ENCODE data around the gene GALM. TPM values are rescaled to one million over a fixed set of nuclear protein-coding genes. Genes with fewer than 3 reads are reported as not detected.
A peak's percentile ranks its signal among the peaks of the same experiment; 100 is the strongest.

Gene GALM
- total RNA-seq, 3 donors from 2014 or later: 27.0 to 62.7 (median 58.0) TPM

- Histone ChIP-seq H3K36me3 (ENCODE audit: low read depth) (no peaks in the 10 kb centered on the region), H3K4me1 (ENCODE audit: low read depth) (no peaks in the 10 kb centered on the region), H3K4me3 (no peak overlapping the region), H3K9me3 (no peaks in the 10 kb centered on the region)
- intact Hi-C loops (cut with DNase I, micrococcal nuclease): loop anchor here in 1 of 2 donors (10.0 kb wide), 1 partner anchor 136 kb away; no protein-coding TSS in a partner anchor
- ATAC-seq (peak; percentile 72), DNase-seq (peak in 2 of 3 donors; percentile 43 to 64)
- TF ChIP-seq CTCF (IDR thresholded peaks at IDR 0.05): no peak
Measured at GRCh38 chr2:38720613-38721241, 54.8 kb downstream of the GALM start.

GRCh38 chr2:38722271-38723061 lies 56.6 kb downstream of the GALM start:
- DNase-seq: no peak
- peak; percentile 26 for ATAC-seq
- Histone ChIP-seq H3K36me3 (ENCODE audit: low read depth) (no peaks in the 10 kb centered on the region), H3K4me1 (ENCODE audit: low read depth) (no peaks in the 10 kb centered on the region), H3K4me3 (no peak overlapping the region), H3K9me3 (no peaks in the 10 kb centered on the region)
- intact Hi-C loops (cut with DNase I, micrococcal nuclease): loop anchor here in 1 of 2 donors (10.0 kb wide), 1 partner anchor 138 kb away; no protein-coding TSS in a partner anchor
- no peak for TF ChIP-seq CTCF (IDR thresholded peaks at IDR 0.05)

- no peaks in the 10 kb centered on the region for H3K4me1 ChIP-seq (ENCODE audit: low read depth)
- H3K36me3 ChIP-seq (ENCODE audit: low read depth): no peaks in the 10 kb centered on the region
- intact Hi-C loops (cut with DNase I, micrococcal nuclease): loop anchor here in 1 of 2 donors (10.0 kb wide), 1 partner anchor 138 kb away; no protein-coding TSS in a partner anchor
- no peak for TF ChIP-seq CTCF (IDR thresholded peaks at IDR 0.05)
- ATAC-seq (peak; percentile 17), DNase-seq (no peak)
- H3K4me3 ChIP-seq: no peak overlapping the region
- no peaks in the 10 kb centered on the region for H3K9me3 ChIP-seq
Measured at GRCh38 chr2:38723173-38723572, 57.3 kb downstream of the GALM start.

- H3K4me1 ChIP-seq (ENCODE audit: low read depth): no peaks in the 10 kb centered on the region
- intact Hi-C loops (cut with DNase I, micrococcal nuclease): loop anchor here (2.0 to 10.0 kb wide), 2 partner anchors 17 to 143 kb away; no protein-coding TSS in a partner anchor
- H3K4me3 ChIP-seq: no peak overlapping the region
- H3K36me3 ChIP-seq (ENCODE audit: low read depth): no peaks in the 10 kb centered on the region
- ATAC-seq: no peak
- DNase-seq: no peak
- no peak for TF ChIP-seq CTCF (IDR thresholded peaks at IDR 0.05)
- no peaks in the 10 kb centered on the region for H3K9me3 ChIP-seq
Measured at GRCh38 chr2:38727661-38728060, 61.7 kb downstream of the GALM start.

- DNase-seq (no peak), ATAC-seq (peak; percentile 69)
- intact Hi-C loops (cut with DNase I, micrococcal nuclease): loop anchor here (2.0 to 10.0 kb wide), 2 partner anchors 16 to 144 kb away; no protein-coding TSS in a partner anchor
- no peaks in the 10 kb centered on the region for H3K36me3 ChIP-seq (ENCODE audit: low read depth)
- no peaks in the 10 kb centered on the region for H3K9me3 ChIP-seq
- H3K4me3 ChIP-seq: no peak overlapping the region
- no peak for TF ChIP-seq CTCF (IDR thresholded peaks at IDR 0.05)
- no peaks in the 10 kb centered on the region for H3K4me1 ChIP-seq (ENCODE audit: low read depth)
Measured at GRCh38 chr2:38728694-38729093, 62.8 kb downstream of the GALM start.
